Inflammatory macrophage treated with lipopolysaccharide for 1 hour (primary cell): ENCODE results near the gene TTYH1.
A peak's percentile ranks its signal among the peaks of the same experiment; 100 is the strongest.

Experiments used
- DNase-seq, 2 donors: peaks; one replicate each; pipeline ENCODE4 v3.0.0-alpha.2; 2020 to 2022

TTYH1 gene

GRCh38 chr19:54424660-54425381 lies 9.6 kb downstream of the TTYH1 start:
- no peak for DNase-seq

GRCh38 chr19:54425382-54425723 lies 10.1 kb downstream of the TTYH1 start:
- no peak for DNase-seq

- no peak for DNase-seq
Observed at GRCh38 chr19:54426291-54426931, 11.1 kb downstream of the TTYH1 start.

GRCh38 chr19:54427586-54427985 lies 12.3 kb downstream of the TTYH1 start:
- DNase-seq: no peak

- no peak for DNase-seq
Observed at GRCh38 chr19:54428323-54429175, 13.3 kb downstream of the TTYH1 start.

GRCh38 chr19:54429176-54429495 lies 13.9 kb downstream of the TTYH1 start:
- DNase-seq: no peak

GRCh38 chr19:54429545-54430227 lies 14.4 kb downstream of the TTYH1 start:
- no peak for DNase-seq

GRCh38 chr19:54430306-54431254 lies 15.3 kb downstream of the TTYH1 start:
- peak; percentile 15 to 38 for DNase-seq

GRCh38 chr19:54431255-54431838 lies 16.1 kb downstream of the TTYH1 start:
- DNase-seq: no peak

GRCh38 chr19:54432144-54432738 lies 17.0 kb downstream of the TTYH1 start:
- DNase-seq: no peak

- no peak for DNase-seq
Observed at GRCh38 chr19:54433697-54434096, 18.4 kb downstream of the TTYH1 start.

- DNase-seq: no peak
Observed at GRCh38 chr19:54434112-54434872, 19.0 kb downstream of the TTYH1 start.

- no peak for DNase-seq
Observed at GRCh38 chr19:54434873-54435214, 19.6 kb downstream of the TTYH1 start.

- DNase-seq: no peak
Observed at GRCh38 chr19:54435551-54436016, 20.3 kb downstream of the TTYH1 start.

- no peak for DNase-seq
Observed at GRCh38 chr19:54436031-54436523, 20.8 kb downstream of the TTYH1 start.

- DNase-seq: no peak
Observed at GRCh38 chr19:54436628-54437252, 21.5 kb downstream of the TTYH1 start.

GRCh38 chr19:54439174-54439851 lies 24.0 kb downstream of the TTYH1 start:
- peak in 1 of 2 donors; percentile 33 for DNase-seq

- DNase-seq: no peak
Observed at GRCh38 chr19:54440641-54441040, 25.4 kb downstream of the TTYH1 start.

- DNase-seq: no peak
Observed at GRCh38 chr19:54444737-54445136, 29.5 kb downstream of the TTYH1 start.
